Ovary (tissue), 3 donors: Measurements from ENCODE around the gene IL17RD.

Experiments
- CTCF ChIP-seq, 3 donors: fragments of 450-650 bp in 2 of 3; fragments of 200-600 bp in 1 of 3; IDR thresholded peaks; one replicate each; pipeline versions ENCODE4 v1.5.1 to v1.8.0; 2016 to 2022; ENCODE audit warnings: antibody characterized with exemption in 3 of 3, mild to moderate bottlenecking in 1 of 3
- EP300 ChIP-seq: sonication (generic); formaldehyde crosslinking; IDR thresholded peaks from one replicate; pipeline ENCODE4 v1.6.1; 2017; ENCODE audit warnings: antibody characterized with exemption
- donor health status: DM: no; HTN: no; CAD: no.

- TF ChIP-seq CTCF (IDR thresholded peaks at IDR 0.05) (peak; percentile 75 to 84 (median 76)), EP300 (no peak)
These were observed 4.9 kb upstream of the IL17RD start for GRCh38 chr3:57169872-57170623.
